Skeletal muscle tissue (tissue), 4 donors: ENCODE measurements around the gene VWA5B1. TPM values are rescaled to one million over a fixed set of nuclear protein-coding genes. Genes with fewer than 3 reads are reported as not detected.

Experiments
- H3K27ac ChIP-seq: one replicate; pipeline ENCODE4 v1.7.0; 2013; ENCODE audit warnings: mild to moderate bottlenecking, low read depth, low read length, inconsistent platforms
- H3K27me3 ChIP-seq, 3 donors: one replicate each; pipeline ENCODE4 v1.7.0; 2013; ENCODE audit warnings: low read length in 3 of 3; ENCODE audit not compliant: control insufficient read depth in 3 of 3, insufficient read depth in 3 of 3
- H3K36me3 ChIP-seq, 3 donors: one replicate each; pipeline ENCODE4 v1.7.0; 2013; ENCODE audit warnings: low read length in 3 of 3; ENCODE audit not compliant: control insufficient read depth in 3 of 3, insufficient read depth in 3 of 3
- H3K4me1 ChIP-seq, 3 donors: one replicate each; pipeline ENCODE4 v1.7.0; 2013; ENCODE audit warnings: low read length in 3 of 3, mild to moderate bottlenecking in 3 of 3; ENCODE audit not compliant: control insufficient read depth in 3 of 3, insufficient read depth in 3 of 3
- H3K4me3 ChIP-seq, 3 donors: one replicate each; pipeline ENCODE4 v1.7.0; 2013; ENCODE audit warnings: low read length in 3 of 3
- H3K9ac ChIP-seq, 3 donors: one replicate each; pipeline ENCODE4 v1.7.0; 2013; ENCODE audit warnings: low read length in 3 of 3, mild to moderate bottlenecking in 3 of 3, moderate library complexity in 2 of 3, low read depth in 1 of 3
- H3K9me3 ChIP-seq, 3 donors: one replicate each; pipeline ENCODE4 v1.7.0; 2013; ENCODE audit warnings: low read length in 3 of 3; ENCODE audit not compliant: control insufficient read depth in 3 of 3
- total RNA-seq: library from RNA; depleted of rRNA; stranded (reverse); fragments of >200 nt; gene quantifications from one replicate; pipeline ENCODE4 v1.2.3, GENCODE V29; 2014
- donor health status: Osteomylitis.

Gene VWA5B1
- total RNA-seq, 1 donor from 2014 or later, result 0.52 TPM

- no peak overlapping the region for H3K9ac ChIP-seq
- H3K9me3 ChIP-seq, result no peaks in the 10 kb centered on the region
- no peak overlapping the region for H3K4me3 ChIP-seq
- H3K27ac ChIP-seq, result no peak overlapping the region
- H3K27me3 ChIP-seq, result peaks cover 48 to 50% (median 49%) of the 10 kb centered on the region in 3 donors
- no peaks in the 10 kb centered on the region for H3K36me3 ChIP-seq
- peaks cover 6 to 15% (median 14%) of the 10 kb centered on the region in 3 donors for H3K4me1 ChIP-seq
These were observed 78.3 kb downstream of the VWA5B1 start for GRCh38 chr1:20368866-20369470.

GRCh38 chr1:20370698-20371097 lies 80.0 kb downstream of the VWA5B1 start:
- Histone ChIP-seq H3K36me3 (no peaks in the 10 kb centered on the region), H3K9ac (no peak overlapping the region), H3K4me3 (no peak overlapping the region), H3K9me3 (no peaks in the 10 kb centered on the region), H3K27me3 (peaks cover 34 to 42% (median 39%) of the 10 kb centered on the region in 3 donors), H3K4me1 (peaks cover 6 to 14% (median 13%) of the 10 kb centered on the region in 3 donors), H3K27ac (no peak overlapping the region)

- H3K4me1 ChIP-seq, result peaks cover 6 to 12% (median 10%) of the 10 kb centered on the region in 3 donors
- no peaks in the 10 kb centered on the region for H3K9me3 ChIP-seq
- H3K36me3 ChIP-seq, result no peaks in the 10 kb centered on the region
- no peak overlapping the region for H3K9ac ChIP-seq
- peaks cover 27 to 36% (median 34%) of the 10 kb centered on the region in 3 donors for H3K27me3 ChIP-seq
- no peak overlapping the region for H3K4me3 ChIP-seq
- H3K27ac ChIP-seq, result no peak overlapping the region
These were observed 80.7 kb downstream of the VWA5B1 start for GRCh38 chr1:20371411-20371810.

GRCh38 chr1:20371883-20372282 lies 81.2 kb downstream of the VWA5B1 start:
- Histone ChIP-seq H3K9ac (no peak overlapping the region), H3K36me3 (no peaks in the 10 kb centered on the region), H3K4me3 (no peak overlapping the region), H3K27me3 (peaks cover 22 to 34% (median 31%) of the 10 kb centered on the region in 3 donors), H3K9me3 (no peaks in the 10 kb centered on the region), H3K4me1 (peaks cover 6 to 9% (median 8%) of the 10 kb centered on the region in 3 donors), H3K27ac (no peak overlapping the region)

GRCh38 chr1:20372676-20373075 lies 82.0 kb downstream of the VWA5B1 start:
- no peaks in the 10 kb centered on the region for H3K36me3 ChIP-seq
- H3K4me3 ChIP-seq, result no peak overlapping the region
- no peak overlapping the region for H3K9ac ChIP-seq
- H3K9me3 ChIP-seq, result no peaks in the 10 kb centered on the region
- peaks cover 0 to under 1% (median 0%) of the 10 kb centered on the region in 3 donors for H3K4me1 ChIP-seq
- peaks cover 14 to 33% (median 23%) of the 10 kb centered on the region in 3 donors for H3K27me3 ChIP-seq
- H3K27ac ChIP-seq, result no peak overlapping the region

GRCh38 chr1:20373286-20373685 lies 82.6 kb downstream of the VWA5B1 start:
- Histone ChIP-seq H3K36me3 (no peaks in the 10 kb centered on the region), H3K9ac (no peak overlapping the region), H3K27ac (no peak overlapping the region), H3K27me3 (peaks cover 11 to 32% (median 21%) of the 10 kb centered on the region in 3 donors), H3K4me1 (no peaks in the 10 kb centered on the region), H3K9me3 (no peaks in the 10 kb centered on the region), H3K4me3 (no peak overlapping the region)

GRCh38 chr1:20373764-20374163 lies 83.1 kb downstream of the VWA5B1 start:
- peaks cover 6 to 27% (median 21%) of the 10 kb centered on the region in 3 donors for H3K27me3 ChIP-seq

GRCh38 chr1:20375563-20375962 lies 84.9 kb downstream of the VWA5B1 start:
- no peaks in the 10 kb centered on the region for H3K36me3 ChIP-seq
- H3K9me3 ChIP-seq, result no peaks in the 10 kb centered on the region
- H3K9ac ChIP-seq, result no peak overlapping the region
- peaks cover 2 to 21% (median 18%) of the 10 kb centered on the region in 3 donors for H3K27me3 ChIP-seq
- H3K4me1 ChIP-seq, result no peaks in the 10 kb centered on the region
- H3K27ac ChIP-seq, result no peak overlapping the region
- no peak overlapping the region for H3K4me3 ChIP-seq

More at GRCh38 chr1:20373764-20374163, 83.1 kb downstream of the VWA5B1 start:
- Histone ChIP-seq H3K9ac (no peak overlapping the region), H3K4me3 (no peak overlapping the region), H3K4me1 (no peaks in the 10 kb centered on the region), H3K9me3 (no peaks in the 10 kb centered on the region), H3K27ac (no peak overlapping the region), H3K36me3 (no peaks in the 10 kb centered on the region)

GRCh38 chr1:20376171-20376570 lies 85.5 kb downstream of the VWA5B1 start:
- Histone ChIP-seq H3K4me1 (no peaks in the 10 kb centered on the region), H3K9ac (no peak overlapping the region), H3K36me3 (no peaks in the 10 kb centered on the region), H3K27me3 (peaks cover 2 to 21% (median 14%) of the 10 kb centered on the region in 3 donors), H3K9me3 (no peaks in the 10 kb centered on the region), H3K27ac (no peak overlapping the region), H3K4me3 (no peak overlapping the region)

- H3K27ac ChIP-seq, result no peak overlapping the region
These were observed 86.3 kb downstream of the VWA5B1 start for GRCh38 chr1:20376880-20377494.

More at GRCh38 chr1:20376880-20377494, 86.3 kb downstream of the VWA5B1 start:
- Histone ChIP-seq H3K4me3 (no peak overlapping the region), H3K36me3 (no peaks in the 10 kb centered on the region), H3K9ac (no peak overlapping the region), H3K9me3 (no peaks in the 10 kb centered on the region), H3K27me3 (peaks cover 0 to 15% (median 14%) of the 10 kb centered on the region in 3 donors), H3K4me1 (no peaks in the 10 kb centered on the region)
